ENCODE data around the gene TIAM2.
"Not testable (repeated sequence)": the region's sequence is repeated elsewhere in the genome, so short reads cannot be mapped to it uniquely, and the experiment has no call there.

The TIAM2 gene

DNA sequence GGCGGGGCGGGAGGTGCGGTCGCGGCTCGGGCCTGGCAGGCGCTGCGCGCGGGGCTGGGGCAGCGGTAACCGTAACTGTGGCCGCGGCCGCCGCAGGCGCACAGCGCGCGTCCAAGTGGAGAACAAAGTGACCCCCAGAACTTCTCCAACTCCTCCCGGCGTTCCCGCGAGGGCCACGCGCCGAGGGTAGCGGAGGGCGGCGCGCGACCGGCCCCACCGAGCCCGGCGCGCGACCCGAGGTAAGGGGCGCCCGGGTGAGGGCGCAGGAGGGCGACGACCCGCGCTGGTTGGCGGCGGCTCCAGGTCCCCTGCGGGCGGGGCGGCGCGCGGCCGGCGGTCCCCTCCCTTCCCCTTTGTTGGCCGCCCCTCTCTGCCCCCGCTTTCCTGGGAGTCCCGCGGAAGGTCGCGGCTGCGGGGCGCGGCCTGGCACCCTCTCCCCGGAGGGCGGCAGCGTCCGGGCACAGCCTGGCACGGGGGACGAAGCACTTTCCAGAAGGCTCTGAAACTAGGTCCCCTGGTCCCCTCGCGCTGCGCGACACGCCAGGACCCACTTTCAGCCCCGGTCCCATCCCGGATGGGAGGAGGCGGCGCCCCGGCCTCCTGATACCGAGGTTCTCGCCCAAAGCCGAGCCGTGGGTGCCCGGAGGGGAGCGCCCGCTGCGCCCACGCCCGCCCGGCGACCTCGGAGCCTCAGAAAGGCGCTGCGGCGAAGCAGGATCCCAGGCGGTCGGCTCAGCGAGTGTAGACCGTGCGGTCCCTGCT, at the start of gene TIAM2:
Gene TIAM2 (plus strand): TSS at position 62 of the 762 bp plus-strand sequence. CDS start 133,909 bp downstream, outside the sequence.
- DNase-seq, result no peak

DNA sequence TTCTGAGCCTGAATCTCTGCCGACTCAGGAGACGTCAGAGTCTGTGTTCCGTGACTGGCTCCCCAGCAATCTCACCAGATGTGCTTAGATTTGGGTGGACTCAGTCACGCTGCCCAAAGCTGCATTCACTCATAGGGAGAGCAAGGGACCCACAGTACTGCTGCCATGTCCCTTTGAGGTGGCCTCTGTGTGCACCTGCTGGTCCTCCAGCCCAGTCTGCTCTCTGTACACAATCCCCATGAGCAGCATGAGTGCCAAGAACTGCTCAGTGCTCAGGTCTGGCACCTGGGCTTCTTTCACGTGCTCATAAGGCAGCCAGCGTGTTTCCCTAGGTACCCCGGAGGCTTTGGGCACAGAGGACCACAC, 44.2 kb upstream of the TIAM2 start:
- no peak for DNase-seq

DNA sequence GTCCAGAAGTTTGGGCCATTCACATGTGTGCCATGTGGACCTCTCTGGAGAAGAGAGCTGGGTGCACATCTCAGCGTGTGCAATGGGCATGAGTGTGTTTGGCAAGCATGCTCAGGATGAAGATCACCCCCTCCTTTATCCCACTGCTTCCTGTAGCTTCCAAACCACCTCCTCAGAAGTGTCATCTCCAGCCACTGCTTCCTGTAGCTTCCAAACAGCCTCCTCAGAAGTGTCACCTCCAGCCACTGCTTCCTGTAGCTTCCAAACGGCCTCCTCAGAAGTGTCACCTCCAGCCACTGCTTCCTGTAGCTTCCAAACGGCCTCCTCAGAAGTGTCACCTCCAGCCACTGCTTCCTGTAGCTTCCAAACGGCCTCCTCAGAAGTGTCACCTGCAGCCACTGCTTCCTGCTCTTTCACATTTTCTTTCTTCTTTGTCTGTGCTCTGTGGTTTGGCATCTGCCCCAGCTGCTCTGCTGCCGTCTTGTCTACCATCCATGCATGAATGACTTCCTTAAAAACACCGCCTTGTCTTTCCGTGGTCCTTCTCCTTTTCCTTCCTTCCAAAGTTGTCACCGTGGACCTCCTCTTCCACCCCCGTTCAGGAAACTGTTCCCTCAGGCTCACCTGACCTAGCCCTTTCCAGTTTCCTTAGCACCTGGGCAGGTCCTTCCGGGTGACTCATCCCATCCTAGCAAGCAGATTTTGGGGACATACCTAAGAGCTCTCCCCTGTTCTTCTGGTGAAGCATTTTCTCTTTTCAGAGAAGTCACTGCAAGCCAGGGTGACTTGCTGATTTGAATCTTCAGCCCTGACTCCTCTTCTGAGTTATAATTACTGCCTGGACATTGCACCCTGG, 43.5 kb upstream of the TIAM2 start:
- peak; percentile 28 for DNase-seq

DNA sequence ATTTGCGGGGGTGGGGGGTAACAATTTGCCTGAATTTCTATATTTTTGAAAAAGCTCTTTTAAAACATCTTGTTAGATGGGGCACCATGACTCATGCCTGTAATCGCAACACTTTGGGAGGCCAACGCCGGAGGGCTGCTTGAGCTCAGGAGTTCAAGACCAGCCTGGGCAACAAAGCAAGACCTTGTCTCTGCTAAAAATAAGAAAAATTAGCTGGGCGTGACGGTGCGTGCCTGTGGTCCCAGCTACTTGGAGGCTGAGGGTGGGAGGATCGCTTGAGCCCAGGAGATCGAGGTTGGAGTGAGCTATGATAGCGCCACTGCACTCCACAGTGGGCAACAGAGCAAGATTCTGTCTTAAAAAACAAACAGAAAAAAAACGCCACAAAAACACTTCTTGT, 41.5 kb upstream of the TIAM2 start:
- no peak for DNase-seq

DNA sequence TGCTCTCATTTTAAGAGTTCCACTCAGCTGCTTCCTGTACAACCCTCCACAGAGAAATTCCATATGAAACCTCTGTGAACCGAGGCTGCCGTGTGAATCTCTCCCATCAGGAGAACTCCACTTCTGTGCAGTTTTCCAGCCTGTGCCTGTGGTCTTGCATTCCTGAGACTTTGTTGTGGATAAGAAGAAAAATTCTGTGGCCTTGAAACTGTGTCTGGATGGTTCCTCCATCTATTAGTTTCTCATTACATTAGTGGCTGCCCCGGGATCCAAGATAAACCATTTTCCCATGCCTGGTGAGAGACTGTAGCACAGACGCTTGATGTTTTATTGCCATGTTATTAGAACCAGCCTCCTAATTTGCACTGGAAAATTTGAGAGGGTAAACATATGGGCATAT, 40.8 kb upstream of the TIAM2 start:
- DNase-seq, result no peak

DNA sequence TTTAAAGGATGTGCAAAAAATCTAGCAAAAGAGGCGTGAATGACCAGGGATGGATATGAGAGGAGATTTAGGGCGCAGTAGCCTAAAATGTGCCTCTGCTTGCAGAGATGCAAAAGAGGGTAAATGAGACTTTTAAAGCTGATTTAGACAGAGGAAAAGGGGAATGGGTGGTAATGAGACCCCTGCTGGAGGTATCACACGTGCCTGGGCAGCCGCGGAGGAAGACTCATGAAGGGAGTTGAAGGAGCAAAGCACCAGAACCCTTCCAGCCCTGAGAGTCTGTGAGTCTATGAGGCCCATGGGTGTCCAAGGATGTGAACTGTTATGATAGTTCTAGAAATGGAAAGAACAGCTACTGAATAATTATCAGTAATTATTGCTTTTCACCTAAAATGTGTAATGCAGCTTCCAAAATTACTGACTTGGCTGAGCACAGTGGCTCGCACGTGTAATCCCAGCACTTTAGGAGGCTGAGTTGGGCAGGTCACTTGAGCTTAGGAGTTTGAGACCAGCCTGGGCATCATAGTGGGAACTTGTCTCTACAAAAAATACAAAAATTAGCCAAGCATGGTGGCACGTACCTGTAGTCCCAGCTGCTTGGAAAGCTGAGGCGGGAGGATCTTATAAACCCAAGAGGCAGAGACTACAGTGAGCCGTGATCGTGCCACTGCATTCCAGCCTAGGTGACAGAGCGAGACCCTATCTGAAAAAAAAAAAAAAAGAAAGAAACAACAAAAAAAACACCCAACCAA, 38.2 kb upstream of the TIAM2 start:
- no peak for DNase-seq

DNA sequence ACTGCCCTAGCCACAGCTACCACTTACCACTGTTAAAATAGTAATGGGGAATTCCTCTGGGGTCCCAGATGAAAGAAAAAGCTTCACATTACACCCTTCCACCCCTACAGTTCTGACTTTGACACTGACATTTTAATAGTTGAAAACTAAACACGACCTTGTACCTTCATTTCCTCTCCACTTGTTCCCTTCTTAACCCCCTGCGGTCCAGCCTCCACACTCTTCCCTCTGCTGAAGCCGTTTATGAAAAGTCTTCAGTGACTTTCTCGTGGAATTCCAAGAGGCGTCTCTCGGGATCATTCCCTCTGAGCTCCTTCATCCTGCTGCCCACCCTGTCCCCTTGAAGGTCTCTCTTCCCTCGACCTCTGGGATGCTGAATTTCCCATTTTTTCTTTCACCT, 36.6 kb upstream of the TIAM2 start:
- DNase-seq, result no peak

DNA sequence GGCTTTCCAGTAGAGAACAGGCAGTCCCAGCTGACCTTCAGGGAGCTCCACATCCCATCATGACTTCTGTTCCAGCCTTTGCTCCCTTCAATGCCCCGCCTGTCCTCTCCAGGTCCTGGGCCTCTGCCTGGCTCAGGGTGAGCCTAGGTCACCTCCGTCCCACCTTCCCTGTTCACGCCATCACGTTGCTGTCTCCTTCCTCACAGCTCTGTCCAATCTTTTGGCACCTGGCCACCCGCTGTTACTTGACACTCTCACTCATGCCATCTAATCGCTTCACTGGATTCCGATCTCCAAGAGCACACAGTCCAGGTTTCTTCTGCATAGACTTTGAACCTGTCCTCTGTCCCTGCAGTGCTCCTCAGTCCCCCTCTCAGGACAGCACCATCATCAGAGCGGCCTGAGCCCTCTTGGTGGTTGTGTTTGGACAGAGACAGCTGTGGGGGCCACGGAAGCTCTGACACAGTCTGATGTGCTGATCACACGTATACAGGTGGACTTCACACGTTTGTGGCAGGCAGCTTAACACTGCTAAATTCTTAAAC, 34.7 kb upstream of the TIAM2 start:
- DNase-seq, result no peak

DNA sequence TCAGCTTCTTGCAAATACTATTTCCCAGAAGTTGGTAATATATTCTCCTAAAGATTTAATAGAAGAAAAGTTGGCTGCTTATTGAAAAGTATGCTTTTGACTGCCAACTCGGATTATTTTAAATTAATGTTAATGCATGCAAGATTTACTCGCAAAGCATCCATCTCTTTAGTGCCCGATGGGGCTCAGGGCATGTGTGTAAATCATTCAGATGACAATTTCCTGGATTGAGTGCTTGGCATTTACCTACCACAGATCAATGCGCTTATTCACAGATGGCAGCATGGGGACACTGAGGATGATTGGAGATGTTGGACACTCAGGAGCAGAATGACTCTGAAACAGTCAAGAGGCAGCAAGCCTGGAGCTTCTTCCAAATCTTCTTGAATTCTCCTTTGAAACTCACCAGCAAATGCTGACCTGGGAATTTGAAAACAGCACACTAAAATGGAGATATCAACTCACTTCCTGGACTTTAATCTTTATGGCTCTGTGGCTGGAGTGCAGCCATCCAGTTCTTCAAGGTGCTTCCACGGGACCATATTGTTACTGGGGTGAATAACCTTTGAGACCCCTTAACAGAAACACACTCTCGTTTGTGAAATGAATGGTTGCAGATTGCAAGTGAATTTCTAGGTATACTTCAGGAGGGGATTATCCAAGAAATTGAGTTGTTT, 34.1 kb upstream of the TIAM2 start:
- DNase-seq, result no peak

DNA sequence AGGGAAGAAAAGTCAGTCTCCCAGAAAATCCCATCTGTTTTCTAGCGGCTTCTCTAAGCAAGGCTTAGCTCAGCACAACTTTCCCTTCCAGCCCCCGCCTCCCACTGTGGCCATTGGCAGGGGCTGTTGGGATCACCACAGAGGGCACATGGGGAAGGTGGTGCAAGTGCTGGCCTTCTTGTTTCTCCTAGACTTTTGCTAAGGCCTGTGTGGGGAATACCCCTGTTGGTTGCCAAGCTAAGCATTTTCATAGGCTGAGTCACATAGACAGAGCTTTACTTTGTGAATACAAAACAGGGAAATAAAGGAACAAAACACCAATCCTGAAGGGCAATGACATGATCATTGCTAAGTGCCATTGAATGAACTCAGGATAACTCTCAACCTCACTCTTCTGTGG, 32.4 kb upstream of the TIAM2 start:
- no peak for DNase-seq

DNA sequence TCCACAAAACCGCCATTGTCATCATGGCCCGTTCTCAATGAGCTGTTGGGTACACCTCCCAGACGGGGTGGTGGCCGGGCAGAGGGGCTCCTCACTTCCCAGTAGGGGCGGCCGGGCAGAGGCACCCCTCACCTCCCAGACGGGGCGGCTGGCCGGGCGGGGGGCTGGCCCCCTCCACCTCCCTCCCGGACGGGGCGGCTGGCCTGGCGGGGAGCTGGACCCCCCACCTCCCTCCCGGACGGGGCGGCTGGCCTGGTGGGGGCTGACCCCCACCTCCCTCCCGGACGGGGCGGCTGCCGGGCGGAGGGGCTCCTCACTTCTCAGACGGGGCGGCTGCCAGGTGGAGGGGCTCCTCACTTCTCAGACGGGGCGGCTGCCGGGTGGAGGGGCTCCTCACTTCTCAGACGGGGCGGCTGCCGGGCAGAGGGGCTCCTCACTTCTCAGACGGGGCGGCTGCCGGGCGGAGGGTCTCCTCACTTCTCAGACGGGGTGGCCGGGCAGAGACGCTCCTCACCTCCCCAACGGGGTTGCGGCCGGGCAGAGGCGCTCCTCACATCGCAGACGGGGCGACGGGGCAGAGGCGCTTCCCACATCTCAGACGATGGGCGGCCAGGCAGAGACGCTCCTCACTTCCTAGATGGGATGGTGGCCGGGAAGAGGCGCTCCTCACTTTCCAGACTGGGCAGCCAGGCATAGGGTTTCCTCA, 28.9 kb upstream of the TIAM2 start:
- not testable (repeated sequence) for DNase-seq

DNA sequence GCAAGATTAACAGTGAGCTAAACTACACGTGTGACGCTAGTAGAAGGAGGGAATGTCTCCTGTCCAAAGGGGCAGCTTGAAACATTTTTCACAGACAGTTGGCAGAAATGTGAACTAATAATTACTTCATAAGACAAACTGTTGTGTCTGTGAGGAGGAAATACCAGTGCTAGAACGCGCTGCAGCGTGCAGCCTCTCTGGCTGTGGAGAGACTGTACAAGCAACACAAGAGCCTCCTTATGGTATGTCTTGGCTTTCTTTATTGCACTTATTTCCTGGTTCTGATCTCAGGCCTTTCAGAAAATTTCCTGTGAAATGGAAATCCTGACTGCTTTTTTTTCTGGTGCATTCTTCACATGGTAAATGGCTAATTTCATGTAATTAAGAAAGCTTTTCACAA, 25.3 kb upstream of the TIAM2 start:
- no peak for DNase-seq

DNA sequence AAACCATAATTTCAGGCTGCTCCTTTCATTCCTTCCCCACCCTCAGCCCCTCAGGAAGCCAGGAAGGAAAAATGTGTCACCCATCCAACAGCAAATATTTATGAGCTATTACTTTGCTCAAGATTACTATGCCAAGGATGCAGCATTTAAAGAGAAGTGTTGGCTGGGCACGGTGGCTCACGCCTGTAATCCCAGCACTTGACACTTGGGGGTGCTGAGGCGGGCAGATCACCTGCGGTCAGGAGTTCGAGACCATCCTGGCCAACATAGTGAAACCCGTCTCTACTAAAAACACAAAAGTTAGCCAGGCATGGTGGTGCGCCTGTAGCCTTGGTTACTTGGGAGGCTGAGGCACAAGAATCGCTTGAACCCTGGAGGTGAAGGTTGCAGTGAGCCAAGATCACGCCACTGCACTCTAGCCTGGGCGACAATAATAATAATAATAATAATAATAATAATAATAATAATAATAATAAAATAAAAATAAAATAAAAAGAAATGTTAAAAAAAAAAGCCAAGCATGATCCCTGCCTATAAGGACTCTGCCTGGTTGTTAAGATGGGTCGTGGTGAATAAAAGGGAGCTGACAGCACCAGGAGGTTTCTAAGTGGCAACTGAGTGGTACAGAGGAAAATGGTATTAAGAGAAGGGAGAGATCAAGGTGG, 20.5 kb upstream of the TIAM2 start:
- DNase-seq, result no peak

DNA sequence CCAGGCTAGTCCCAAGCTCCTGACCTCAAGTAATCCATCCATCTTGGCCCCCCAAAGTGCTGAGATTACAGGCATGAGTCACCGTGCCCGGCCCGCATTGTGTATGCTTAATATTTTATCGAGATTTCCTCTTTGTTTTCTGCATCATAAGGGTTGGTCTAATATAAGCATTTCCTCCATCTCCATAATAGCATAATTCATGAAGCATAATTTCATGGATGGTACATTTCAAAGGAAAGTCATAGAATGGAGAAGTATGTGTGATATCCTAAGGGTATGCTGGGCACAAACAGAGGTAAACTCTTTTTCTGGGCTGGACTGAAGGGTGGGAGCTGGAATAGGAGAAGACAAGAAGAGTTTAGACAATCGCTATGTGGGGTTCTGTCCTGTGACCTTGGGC, 17.5 kb upstream of the TIAM2 start:
- DNase-seq, result no peak

DNA sequence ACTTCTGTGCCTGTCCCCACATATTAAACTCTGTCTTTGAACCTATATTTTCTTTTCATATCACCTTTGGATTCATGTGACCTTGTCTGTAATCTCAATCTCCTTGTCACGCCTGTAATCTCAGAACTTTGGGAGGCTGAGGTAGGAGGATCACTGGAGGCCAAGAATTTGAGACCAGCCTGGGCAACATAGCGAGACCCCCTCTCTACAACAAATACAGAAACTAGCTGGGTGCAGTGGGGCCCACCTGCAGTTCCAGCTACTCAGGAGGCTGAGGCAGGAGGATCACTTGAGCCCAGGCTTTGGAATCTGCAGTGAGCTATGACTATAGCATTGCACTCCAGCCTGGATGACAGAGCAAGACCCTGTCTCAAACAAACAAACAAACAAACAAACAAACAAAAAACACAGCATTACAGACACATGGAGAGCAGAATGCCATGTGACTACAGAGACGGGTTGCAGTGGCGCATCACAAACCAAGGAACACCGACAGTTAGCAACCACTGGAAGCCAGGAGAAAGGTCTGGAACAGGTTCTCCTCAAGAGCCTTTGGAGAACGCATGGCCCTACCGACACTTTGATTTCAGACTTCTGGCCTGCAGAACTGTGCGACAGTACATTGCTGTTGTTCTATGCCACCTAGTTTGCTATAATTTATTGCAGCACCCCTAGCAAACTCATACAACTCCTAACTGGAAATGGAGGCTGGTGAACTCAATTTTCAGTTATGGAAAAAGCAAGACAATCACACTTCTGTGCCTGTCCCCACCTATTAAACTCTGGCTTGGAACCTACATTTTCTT, 14.6 kb upstream of the TIAM2 start:
- no peak for DNase-seq

DNA sequence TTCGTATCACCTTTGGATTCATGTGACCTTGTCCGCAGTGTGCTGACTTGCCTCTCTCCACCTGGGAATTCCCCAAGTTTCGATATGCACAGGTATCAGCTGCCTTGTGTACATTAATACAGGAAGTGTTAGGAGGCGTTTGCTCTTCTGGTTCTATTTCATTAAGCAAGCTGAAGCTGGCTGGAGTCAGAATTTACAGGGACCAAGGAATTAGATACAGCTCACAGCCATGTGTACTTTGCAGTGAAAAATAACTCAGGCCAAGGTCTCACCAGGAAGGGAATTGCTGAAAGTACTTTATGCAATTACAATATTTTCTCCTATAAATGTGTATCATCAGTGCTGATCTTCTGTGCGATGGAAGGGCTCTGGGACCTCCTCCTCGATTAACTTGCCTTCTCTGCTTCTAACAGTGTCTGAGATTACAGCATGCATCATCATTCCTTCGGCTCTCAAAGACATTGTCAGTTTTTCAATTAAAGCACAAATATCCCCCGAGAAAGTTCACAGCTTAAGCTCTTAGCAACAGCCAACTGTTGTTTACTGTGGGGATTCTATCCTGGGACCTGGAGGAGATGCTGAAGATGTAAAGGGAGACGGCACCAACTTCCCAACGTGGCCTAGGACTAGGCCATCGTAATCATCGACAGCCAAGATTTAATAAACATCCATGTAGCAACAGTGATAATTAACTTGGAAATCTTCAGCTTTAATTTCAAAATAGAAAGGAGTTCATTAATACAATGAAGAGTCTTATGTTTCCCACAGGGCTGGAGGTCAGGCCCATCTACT, 13.8 kb upstream of the TIAM2 start:
- no peak for DNase-seq

DNA sequence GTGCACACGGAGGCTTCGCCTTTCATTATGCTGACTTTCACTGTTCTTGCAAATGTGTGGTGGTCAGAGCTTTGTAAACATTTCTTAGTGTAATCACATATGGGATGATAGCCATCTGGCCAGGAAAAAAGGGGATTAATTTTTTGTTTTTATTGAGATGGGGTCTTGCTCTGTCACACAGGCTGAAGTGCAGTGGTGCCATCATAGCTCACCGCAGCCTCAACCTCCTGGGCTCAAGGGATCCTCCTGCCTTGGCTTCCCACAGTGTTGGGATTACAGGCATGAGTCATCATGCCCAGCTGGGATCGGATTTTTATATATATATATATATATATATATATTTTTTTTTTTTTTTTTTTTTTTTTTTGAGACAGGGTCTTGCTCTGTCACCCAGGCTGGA, 11.0 kb upstream of the TIAM2 start:
- no peak for DNase-seq

DNA sequence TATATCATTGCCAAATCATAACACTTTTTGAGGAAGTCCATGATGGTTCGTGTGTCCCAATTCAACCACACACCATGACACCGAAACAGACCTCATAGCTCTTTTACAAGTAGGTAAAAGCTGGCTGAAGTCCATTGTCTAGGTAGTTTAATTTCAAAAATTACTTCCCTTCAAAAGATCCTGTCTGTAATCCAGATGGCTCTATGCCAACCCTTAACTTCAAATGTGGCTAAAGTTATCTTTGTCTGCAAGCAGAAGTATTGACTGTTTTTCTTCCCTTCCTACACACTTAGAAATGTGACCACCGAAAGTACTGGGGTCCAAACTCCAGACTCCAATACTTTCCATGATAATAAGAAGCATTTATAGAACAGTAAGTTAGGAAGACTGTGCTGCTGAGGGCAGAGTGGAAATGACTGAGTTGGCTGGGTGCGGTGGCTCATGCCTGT, 8.3 kb upstream of the TIAM2 start:
- no peak for DNase-seq

DNA sequence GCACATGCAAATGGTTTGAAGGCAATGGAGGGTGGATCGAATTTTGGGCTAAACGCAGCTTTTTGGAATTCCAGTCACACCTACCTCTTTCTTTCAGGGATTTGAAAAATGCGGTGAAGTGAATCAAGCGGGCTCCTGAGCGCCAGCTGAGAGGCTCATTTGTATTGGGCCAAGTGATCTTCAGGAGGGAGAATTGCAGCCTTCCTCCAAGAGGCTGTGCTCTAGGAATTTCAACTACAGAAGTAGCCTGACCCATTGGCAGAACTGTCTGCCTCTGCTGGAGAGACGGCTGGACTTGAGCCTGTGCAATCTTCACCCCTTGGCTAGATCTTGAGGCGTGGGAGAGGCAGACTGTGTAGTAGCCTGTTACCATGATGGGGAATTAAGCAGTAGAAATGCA, 5.7 kb upstream of the TIAM2 start:
- no peak for DNase-seq

DNA sequence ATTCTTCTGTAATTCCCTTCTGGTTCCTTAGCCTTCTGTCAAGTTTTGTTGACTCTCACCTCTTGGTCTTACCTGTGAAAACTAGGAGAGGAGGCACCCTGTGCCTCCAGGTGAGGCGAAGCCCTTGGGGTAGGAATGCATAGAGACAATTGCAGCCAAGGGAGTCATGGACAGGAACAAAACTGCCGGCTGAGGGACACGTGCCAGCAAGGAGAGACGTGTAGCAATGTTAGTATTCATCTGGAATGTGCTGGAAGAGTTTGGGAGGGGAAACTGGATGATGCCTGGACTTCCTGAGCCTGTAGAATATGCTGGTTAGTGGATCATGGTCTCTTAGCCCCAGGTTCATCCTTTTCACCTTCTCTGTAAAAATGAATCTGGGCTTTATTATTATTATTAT, 3.9 kb upstream of the TIAM2 start:
- DNase-seq, result no peak
